ENCODE measurements around the gene CTSK.
"Not testable (repeated sequence)": the region's sequence is repeated elsewhere in the genome, so short reads cannot be mapped to it uniquely, and the experiment has no call there.

DNA sequence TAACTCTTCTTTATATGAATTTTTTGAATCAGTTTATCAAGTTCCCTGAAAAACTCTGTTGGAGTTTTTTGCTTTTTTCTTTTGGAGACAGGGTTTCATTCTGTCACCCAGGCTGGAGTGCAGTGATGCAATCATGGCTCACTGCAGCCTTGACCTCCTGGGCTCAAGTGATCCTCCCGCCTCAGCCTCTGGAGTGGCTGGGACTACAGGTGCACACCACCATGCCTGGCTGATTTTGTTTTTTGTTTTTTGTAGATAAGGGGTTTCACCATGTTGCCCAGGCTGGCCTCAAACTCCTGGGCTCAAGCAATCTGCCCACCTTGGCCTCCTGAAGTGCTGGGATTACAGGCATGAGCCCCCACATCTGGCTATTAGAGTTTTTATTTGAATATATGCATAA, 40.4 kb downstream of the CTSK start:
- TF ChIP-seq, protein P1, sequence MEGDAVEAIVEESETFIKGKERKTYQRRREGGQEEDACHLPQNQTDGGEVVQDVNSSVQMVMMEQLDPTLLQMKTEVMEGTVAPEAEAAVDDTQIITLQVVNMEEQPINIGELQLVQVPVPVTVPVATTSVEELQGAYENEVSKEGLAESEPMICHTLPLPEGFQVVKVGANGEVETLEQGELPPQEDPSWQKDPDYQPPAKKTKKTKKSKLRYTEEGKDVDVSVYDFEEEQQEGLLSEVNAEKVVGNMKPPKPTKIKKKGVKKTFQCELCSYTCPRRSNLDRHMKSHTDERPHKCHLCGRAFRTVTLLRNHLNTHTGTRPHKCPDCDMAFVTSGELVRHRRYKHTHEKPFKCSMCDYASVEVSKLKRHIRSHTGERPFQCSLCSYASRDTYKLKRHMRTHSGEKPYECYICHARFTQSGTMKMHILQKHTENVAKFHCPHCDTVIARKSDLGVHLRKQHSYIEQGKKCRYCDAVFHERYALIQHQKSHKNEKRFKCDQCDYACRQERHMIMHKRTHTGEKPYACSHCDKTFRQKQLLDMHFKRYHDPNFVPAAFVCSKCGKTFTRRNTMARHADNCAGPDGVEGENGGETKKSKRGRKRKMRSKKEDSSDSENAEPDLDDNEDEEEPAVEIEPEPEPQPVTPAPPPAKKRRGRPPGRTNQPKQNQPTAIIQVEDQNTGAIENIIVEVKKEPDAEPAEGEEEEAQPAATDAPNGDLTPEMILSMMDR (conservative IDR thresholded peaks at IDR 0.05) = not testable (repeated sequence)
- TF ChIP-seq EZH2 (IDR thresholded peaks at IDR 0.05; ENCODE audit: low read depth) = not testable (repeated sequence)
